Measurements from ENCODE around the gene NAV3. TPM values are rescaled to one million over a fixed set of nuclear protein-coding genes. Genes with fewer than 3 reads are reported as not detected.
A peak's percentile ranks its signal among the peaks of the same experiment; 100 is the strongest.

The NAV3 gene
- total RNA-seq, 1 experiment from 2014 or later: 3.0 TPM

DNA sequence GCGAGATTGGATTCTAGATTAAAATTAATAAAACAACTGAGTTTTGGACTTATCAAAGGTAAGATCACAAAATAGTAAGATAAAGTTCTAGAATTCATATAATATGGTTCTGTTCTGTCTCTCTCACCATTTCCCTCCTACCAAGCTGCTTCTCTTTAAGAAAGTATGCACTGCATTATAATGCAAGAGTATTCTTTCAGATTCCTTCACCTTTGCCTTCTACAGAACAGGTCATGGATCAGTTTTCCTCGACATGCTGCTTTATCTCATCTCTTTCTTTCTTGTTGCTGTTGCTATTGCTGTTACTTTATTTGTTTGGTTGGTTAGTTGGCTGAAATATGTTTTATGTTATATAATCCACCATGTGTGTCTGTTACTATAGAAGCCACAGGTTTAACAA, 357.0 kb downstream of the NAV3 start:
- no peak overlapping the region for H3K4ac ChIP-seq (ENCODE audit: low read depth, low read length)
- H3K9ac ChIP-seq (ENCODE audit: extremely low read depth, insufficient read length, low read length): no peak overlapping the region
- no peak overlapping the region for H3K4me3 Mint-ChIP-seq
- no peak overlapping the region for H2AK5ac ChIP-seq (ENCODE audit: insufficient read length, low read length)
- no peak overlapping the region for H4K5ac ChIP-seq (ENCODE audit: insufficient read length, low read depth, low read length)
- no CpG with 5 or more reads among the region's 2 CpGs for WGBS (ENCODE audit: extremely low coverage, insufficient read length, low lambda C conversion rate)
- H3K27ac ChIP-seq (ENCODE audit: insufficient read length, low read depth, low read length): no peak overlapping the region
- H3K9me3 Mint-ChIP-seq: no peaks in the 10 kb centered on the region
- no peak overlapping the region for H3K56ac ChIP-seq (ENCODE audit: insufficient read length, low read depth, low read length)
- no peak overlapping the region for H3T11ph ChIP-seq (ENCODE audit: low read length)
- no peak overlapping the region for H4K8ac ChIP-seq (replicated peaks; ENCODE audit: insufficient read length, low read depth, low read length)
- H4K20me1 ChIP-seq (ENCODE audit: control insufficient read depth, insufficient read depth, insufficient read length): no peaks in the 10 kb centered on the region
- no peak overlapping the region for H2AFZ ChIP-seq (ENCODE audit: low read length)
- no peaks in the 10 kb centered on the region for H3K79me2 ChIP-seq (ENCODE audit: insufficient read depth, low read length)
- no peaks in the 10 kb centered on the region for H3K9me3 ChIP-seq (ENCODE audit: control insufficient read depth, low read depth, low read length)
- no peaks in the 10 kb centered on the region for H3K79me1 ChIP-seq (ENCODE audit: insufficient read depth, low read depth, low read length, poor library complexity, severe bottlenecking)
- no peak for TF ChIP-seq CTCF (conservative IDR thresholded peaks at IDR 0.05)
- peak overlapping the region in 2 of 3 experiments; percentile 65 to 86; a peak in 3 of 7 replicates for H3K27ac Mint-ChIP-seq
- no peaks in the 10 kb centered on the region; the same call in 1 of the 2 replicates for H3K4me1 ChIP-seq (ENCODE audit: insufficient read depth, low read length)
- no peak overlapping the region for H2BK5ac ChIP-seq (ENCODE audit: insufficient read length, low read length)
- peaks cover 16 to 19% of the 10 kb centered on the region in 2 experiments for H3K4me1 Mint-ChIP-seq
- no peaks in the 10 kb centered on the region for H3K27me3 ChIP-seq (ENCODE audit: insufficient read depth, low read length)
- no peak for DNase-seq
- H3K36me3 Mint-ChIP-seq (ENCODE audit: insufficient read depth in 1 of 3, low read depth in 3 of 3): no peaks in the 10 kb centered on the region
- no peak overlapping the region for H2BK12ac ChIP-seq (ENCODE audit: insufficient read length, low read depth, low read length)
- no peaks in the 10 kb centered on the region for H3K27me3 Mint-ChIP-seq (ENCODE audit: low read depth)
- no peak overlapping the region for H3K23ac ChIP-seq (ENCODE audit: insufficient read length, low read depth, low read length)
- no peak overlapping the region for H2BK15ac ChIP-seq (ENCODE audit: low read depth, low read length)
- no peak overlapping the region for H3K4me2 ChIP-seq (ENCODE audit: insufficient read depth, insufficient read length, low read length)
- no peak overlapping the region for H3K14ac ChIP-seq (ENCODE audit: insufficient read depth, low read length)
- no peaks in the 10 kb centered on the region for H3K23me2 ChIP-seq (ENCODE audit: insufficient read length, low read depth, low read length, poor library complexity, severe bottlenecking)
- no peak overlapping the region for H4K91ac ChIP-seq (ENCODE audit: insufficient read length, low read depth, low read length)
- no peak overlapping the region for H2BK20ac ChIP-seq (ENCODE audit: low read depth, low read length, poor library complexity, severe bottlenecking)
- H3K18ac ChIP-seq (ENCODE audit: insufficient read length, low read depth, low read length): no peak overlapping the region
- H2BK120ac ChIP-seq (ENCODE audit: low read depth, low read length, poor library complexity, severe bottlenecking): no peak overlapping the region
